ENCODE data around the gene NEK2.

Gene NEK2

GRCh38 chr1:211701733-211702132, 26.3 kb upstream of the NEK2 start:
- TF ChIP-seq, protein P1, sequence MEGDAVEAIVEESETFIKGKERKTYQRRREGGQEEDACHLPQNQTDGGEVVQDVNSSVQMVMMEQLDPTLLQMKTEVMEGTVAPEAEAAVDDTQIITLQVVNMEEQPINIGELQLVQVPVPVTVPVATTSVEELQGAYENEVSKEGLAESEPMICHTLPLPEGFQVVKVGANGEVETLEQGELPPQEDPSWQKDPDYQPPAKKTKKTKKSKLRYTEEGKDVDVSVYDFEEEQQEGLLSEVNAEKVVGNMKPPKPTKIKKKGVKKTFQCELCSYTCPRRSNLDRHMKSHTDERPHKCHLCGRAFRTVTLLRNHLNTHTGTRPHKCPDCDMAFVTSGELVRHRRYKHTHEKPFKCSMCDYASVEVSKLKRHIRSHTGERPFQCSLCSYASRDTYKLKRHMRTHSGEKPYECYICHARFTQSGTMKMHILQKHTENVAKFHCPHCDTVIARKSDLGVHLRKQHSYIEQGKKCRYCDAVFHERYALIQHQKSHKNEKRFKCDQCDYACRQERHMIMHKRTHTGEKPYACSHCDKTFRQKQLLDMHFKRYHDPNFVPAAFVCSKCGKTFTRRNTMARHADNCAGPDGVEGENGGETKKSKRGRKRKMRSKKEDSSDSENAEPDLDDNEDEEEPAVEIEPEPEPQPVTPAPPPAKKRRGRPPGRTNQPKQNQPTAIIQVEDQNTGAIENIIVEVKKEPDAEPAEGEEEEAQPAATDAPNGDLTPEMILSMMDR (IDR thresholded peaks at IDR 0.05) = no peak

DNA sequence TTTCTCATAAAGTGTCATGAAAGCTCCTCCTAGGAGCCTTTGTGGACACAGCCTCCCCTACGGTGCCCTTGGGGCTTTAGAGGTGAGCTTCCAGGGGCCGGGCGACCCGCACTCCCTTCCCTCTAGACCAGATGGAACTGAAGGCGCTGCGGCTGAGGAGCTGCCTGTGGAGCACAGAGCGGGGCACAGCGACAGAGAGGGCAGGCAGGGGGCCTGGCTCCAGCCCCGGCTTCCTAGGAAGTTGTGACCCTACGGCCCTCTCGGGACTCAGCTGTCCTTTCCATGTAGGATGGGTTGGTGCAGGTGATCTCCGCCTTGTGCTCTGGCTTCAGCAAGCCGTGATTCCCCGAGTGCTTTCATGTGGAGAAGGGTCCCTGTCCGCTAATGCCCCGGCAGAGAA, 23.6 kb upstream of the NEK2 start:
- TF ChIP-seq, protein P1 (IDR thresholded peaks at IDR 0.05) = no peak

DNA sequence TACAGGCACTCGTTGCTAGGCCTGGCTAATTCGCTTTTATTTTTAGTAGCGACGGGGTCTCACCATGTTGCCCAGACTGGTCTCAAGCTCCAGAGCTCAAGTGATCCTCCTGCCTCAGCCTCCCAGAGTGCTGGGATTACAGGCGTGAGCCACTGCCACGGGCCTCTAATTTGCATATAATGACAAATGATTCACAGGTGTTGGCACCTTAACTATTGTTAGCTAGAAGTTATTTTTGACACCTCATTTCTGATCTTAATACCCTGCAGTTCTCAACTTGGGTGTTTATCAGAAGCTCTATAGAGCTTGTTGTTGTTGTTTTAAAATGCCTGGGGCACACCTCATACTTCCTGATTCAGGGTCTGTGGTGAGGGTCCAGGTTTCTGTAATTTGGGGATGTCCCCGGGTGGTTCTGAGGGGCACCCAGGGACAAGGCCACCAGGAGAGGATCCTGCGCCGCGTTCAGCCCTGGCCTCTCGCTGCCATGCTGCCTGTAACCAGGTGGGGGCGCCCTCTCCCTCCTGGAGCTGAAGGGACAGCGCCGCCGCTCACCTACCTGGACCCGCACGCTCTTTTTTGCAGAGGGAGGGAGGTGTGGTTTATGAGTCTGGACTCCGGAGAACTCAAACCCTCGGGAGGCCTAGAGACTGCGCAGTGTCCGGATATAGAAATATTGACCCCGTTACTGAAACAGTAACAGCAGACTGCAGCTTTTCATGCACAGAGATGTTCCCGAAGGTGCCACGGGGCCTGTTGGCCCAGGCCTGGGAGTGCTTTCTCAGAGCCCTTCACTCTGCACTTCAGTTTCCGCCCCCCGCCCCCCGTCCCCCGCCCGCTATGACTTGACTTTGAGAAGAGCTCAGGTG, 23.0 kb upstream of the NEK2 start:
- TF ChIP-seq, protein P1 (IDR thresholded peaks at IDR 0.05) = peak; percentile 100

GRCh38 chr1:211697356-211697755, 21.9 kb upstream of the NEK2 start:
- TF ChIP-seq, protein P1 (IDR thresholded peaks at IDR 0.05) = no peak

DNA sequence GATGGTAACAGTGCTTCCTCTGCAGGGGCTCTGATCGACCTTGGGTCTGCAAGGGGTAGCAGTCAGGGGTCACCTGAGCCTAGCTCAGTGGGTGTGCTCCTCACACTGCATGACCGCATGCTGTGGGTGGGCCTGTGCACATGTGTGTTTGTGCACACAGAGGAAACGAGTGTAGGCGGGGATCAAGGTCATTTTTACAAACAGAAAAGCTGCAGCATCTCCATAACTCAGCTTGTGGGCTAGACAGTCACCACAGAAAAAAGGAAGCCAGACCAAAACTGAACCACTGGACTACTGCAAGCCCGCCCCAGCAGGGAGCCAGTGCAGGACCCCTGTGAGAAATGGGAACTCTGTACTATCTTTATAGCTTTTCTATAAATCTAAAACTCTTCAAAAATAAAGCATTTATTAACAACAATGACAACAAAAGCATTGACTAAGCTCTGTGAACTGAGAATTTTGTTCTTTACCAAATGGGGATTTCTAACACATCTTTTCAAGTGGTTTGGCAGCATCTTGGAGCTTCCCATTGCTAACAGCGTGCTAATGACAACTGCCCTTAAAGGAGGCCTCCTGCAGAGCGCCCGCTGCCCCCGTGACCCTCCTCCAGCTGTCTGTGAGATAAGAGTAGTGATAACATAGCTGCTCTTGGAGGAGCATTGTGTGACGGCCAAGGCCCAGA, 19.9 kb upstream of the NEK2 start:
- TF ChIP-seq, protein P1 (IDR thresholded peaks at IDR 0.05) = no peak

DNA sequence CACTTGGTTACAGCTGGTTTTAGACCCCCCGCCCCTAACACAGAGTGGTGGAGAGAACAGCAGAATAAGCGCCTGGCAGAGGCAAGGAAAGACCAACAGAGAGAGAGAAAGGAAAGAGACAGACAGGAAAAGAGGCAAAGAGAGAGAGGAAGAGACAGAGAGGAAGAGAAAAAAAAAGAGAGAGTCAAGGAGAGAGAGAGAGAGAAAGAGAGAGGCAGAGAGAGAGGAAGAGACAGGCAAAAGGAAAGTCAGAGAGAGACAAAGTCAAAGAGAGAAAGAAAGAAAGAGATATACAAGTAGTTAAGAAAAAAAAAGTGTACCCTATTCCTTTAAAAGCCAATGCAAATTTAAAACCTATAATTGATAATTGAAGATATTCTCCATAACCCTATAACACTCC, 13.0 kb upstream of the NEK2 start:
- TF ChIP-seq, protein P1 (IDR thresholded peaks at IDR 0.05) = no peak

DNA sequence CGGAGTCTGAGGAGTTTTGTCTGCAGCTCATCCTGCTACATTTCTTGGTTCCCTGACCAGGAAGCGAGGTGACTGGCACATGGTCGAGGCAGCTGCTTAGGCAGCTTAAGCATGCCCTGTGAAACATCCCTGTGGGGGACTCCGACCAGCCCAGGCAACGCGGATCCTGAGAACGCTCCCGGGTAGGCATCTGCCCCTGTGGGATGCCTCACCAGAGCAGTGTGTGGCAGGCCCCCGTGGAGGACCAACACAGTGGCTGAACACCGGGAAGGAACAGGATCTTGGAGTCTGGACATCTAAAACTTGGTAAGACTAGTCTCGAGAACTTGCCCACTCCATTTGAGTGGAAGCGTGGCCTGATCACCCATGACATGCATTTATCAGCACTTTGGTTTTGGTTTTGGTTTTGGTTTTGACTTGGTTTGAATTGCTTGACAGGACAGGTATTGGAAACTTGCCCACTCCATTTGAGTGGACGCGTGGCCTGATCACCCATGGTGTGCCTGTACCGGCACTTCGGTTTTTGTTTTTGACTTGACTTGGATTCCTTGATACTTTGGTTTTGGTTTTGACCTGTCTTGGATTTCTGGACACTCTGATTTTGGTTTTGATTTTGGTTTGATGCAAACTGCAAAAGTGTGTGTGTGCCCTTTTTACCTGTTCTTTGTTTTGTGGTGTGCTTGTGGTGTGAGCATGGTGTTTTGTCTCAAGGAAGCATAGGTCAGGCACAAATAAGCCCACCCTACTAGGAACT, 12.2 kb upstream of the NEK2 start:
- TF ChIP-seq, protein P1 (IDR thresholded peaks at IDR 0.05) = no peak
